ENCODE measurements around the gene SORD. TPM values are rescaled to one million over a fixed set of nuclear protein-coding genes. Genes with fewer than 3 reads are reported as not detected.
A peak's percentile ranks its signal among the peaks of the same experiment; 100 is the strongest.

SORD gene
- total and polyA plus RNA-seq, 10 of the 15 experiments (the other 5 are each of a cell fraction or from before 2014, with no cell fraction given): 7.5 to 51.6 (median 40.1) TPM

- TF ChIP-seq JUND (IDR thresholded peaks at IDR 0.05; ENCODE audit: low read depth, low read length) (no peak), ZNF622 (IDR thresholded peaks at IDR 0.05) (no peak), NFYA (IDR thresholded peaks at IDR 0.05; ENCODE audit: borderline replicate concordance, low read depth, low read length) (no peak), NKRF (conservative IDR thresholded peaks at IDR 0.05) (no peak), ATF3 (IDR thresholded peaks at IDR 0.05; ENCODE audit: borderline replicate concordance, extremely low read depth, low read depth, low read length) (no peak), CEBPZ (IDR thresholded peaks at IDR 0.05; ENCODE audit: low read depth, low read length) (no peak), ZNF217 (IDR thresholded peaks at IDR 0.05) (no peak), SRF (IDR thresholded peaks at IDR 0.05; ENCODE audit: low read depth in 2 of 2, low read length in 2 of 2) (0 out of 4 replicates have a peak, but pooled peaks of 1 of the 2 experiments have one; percentile 24), SPI1 (IDR thresholded peaks at IDR 0.05; ENCODE audit: borderline replicate concordance, insufficient read depth, low read depth, low read length) (no peak), E2F8 (IDR thresholded peaks at IDR 0.05; ENCODE audit: low read depth, partially characterized antibody) (no peak), SREBF2 (IDR thresholded peaks at IDR 0.05; ENCODE audit: low read length) (no peak), RCOR1 (conservative IDR thresholded peaks at IDR 0.05; ENCODE audit: low read depth, low read length) (0 out of 2 replicates have a peak, but pooled peaks have one; percentile 34), NR2F1 (conservative IDR thresholded peaks at IDR 0.05) (no peak), ZNF24 (IDR thresholded peaks at IDR 0.05) (no peak), PBX3 (IDR thresholded peaks at IDR 0.05; ENCODE audit: insufficient replicate concordance, low read depth, low read length) (peak; percentile 50), CHD4 (IDR thresholded peaks at IDR 0.05) (no peak), HDGF (IDR thresholded peaks at IDR 0.05) (no peak), EED (IDR thresholded peaks at IDR 0.05; ENCODE audit: low read depth) (no peak), ZNF274 (IDR thresholded peaks at IDR 0.05; ENCODE audit: insufficient read depth, insufficient read length) (no peak), POLR2AphosphoS2 (IDR thresholded peaks at IDR 0.05; ENCODE audit: low read depth, low read length) (no peak), SIX5 (IDR thresholded peaks at IDR 0.05; ENCODE audit: low read depth, low read length, severe bottlenecking) (no peak), ATF7 (IDR thresholded peaks at IDR 0.05; ENCODE audit: low read depth) (no peak), SP1 (IDR thresholded peaks at IDR 0.05; ENCODE audit: low read depth, low read length) (peak; percentile 16)
These were observed 95.2 kb downstream of the SORD start (continued) for GRCh38 chr15:45118131-45118588.

All from GM12878 (cell line).